PFSK-1 (cell line): ENCODE measurements around the gene LRRC32.

Source experiments
- POLR2AphosphoS5 ChIP-seq: IDR thresholded peaks from 2 replicates; pipeline ENCODE4 v1.6.1; 2012; ENCODE audit warnings: low read depth, mild to moderate bottlenecking, control low read depth, low read length, moderate library complexity
- SIN3A ChIP-seq: IDR thresholded peaks from 2 replicates; pipeline ENCODE4 v1.6.1; 2012; ENCODE audit warnings: mild to moderate bottlenecking, low read length, moderate library complexity, borderline replicate concordance; ENCODE audit not compliant: insufficient read depth
- TAF1 ChIP-seq: IDR thresholded peaks from 2 replicates; pipeline ENCODE4 v1.6.1; 2012; ENCODE audit warnings: low read length, control low read depth, borderline replicate concordance; ENCODE audit not compliant: insufficient read depth
- TF ChIP-seq, protein P1 (sequence below), 2 experiments: IDR thresholded peaks; 2 replicates each; pipeline versions ENCODE4 v1.6.1 to v1.8.0; 2011 to 2012; ENCODE audit warnings: low read depth in 2 of 2, low read length in 2 of 2, control low read depth in 1 of 2, inconsistent platforms in 1 of 2, mild to moderate bottlenecking in 1 of 2, moderate library complexity in 1 of 2; ENCODE audit not compliant: insufficient read depth in 1 of 2

DNA sequence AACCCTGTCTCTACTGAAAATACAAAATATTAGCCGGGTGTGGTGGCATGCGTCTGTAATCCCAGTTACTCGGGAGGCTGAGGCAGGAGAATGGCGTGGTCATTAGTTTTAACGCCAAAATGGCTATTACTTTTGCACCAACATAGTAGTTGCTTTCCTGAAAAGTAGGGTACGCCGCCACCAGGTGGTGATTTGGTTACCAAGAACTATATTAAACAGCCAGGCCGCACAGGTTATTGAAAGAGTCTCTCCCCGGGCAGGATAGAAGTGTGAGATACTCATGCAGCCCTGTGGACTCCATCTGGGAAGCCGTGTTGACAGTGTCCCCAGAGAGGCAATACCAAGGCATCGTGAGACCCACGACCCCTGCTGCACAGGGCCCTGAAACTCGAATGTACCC lies 24.6 kb upstream of the LRRC32 start:
- TF ChIP-seq POLR2AphosphoS5: no peak
- no peak for TF ChIP-seq TAF1
- TF ChIP-seq, protein P1, sequence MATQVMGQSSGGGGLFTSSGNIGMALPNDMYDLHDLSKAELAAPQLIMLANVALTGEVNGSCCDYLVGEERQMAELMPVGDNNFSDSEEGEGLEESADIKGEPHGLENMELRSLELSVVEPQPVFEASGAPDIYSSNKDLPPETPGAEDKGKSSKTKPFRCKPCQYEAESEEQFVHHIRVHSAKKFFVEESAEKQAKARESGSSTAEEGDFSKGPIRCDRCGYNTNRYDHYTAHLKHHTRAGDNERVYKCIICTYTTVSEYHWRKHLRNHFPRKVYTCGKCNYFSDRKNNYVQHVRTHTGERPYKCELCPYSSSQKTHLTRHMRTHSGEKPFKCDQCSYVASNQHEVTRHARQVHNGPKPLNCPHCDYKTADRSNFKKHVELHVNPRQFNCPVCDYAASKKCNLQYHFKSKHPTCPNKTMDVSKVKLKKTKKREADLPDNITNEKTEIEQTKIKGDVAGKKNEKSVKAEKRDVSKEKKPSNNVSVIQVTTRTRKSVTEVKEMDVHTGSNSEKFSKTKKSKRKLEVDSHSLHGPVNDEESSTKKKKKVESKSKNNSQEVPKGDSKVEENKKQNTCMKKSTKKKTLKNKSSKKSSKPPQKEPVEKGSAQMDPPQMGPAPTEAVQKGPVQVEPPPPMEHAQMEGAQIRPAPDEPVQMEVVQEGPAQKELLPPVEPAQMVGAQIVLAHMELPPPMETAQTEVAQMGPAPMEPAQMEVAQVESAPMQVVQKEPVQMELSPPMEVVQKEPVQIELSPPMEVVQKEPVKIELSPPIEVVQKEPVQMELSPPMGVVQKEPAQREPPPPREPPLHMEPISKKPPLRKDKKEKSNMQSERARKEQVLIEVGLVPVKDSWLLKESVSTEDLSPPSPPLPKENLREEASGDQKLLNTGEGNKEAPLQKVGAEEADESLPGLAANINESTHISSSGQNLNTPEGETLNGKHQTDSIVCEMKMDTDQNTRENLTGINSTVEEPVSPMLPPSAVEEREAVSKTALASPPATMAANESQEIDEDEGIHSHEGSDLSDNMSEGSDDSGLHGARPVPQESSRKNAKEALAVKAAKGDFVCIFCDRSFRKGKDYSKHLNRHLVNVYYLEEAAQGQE (IDR thresholded peaks at IDR 0.05; ENCODE audit: insufficient read depth in 1 of 2, low read depth in 2 of 2, low read length in 2 of 2): no peak
- TF ChIP-seq SIN3A: no peak
